Measurements from ENCODE around the gene GIMAP5. TPM values are rescaled to one million over a fixed set of nuclear protein-coding genes. Genes with fewer than 3 reads are reported as not detected.

The GIMAP5 gene
- 242 and 253 TPM in 2 replicates for total RNA-seq

- intact Hi-C loops (cut with micrococcal nuclease) = loop anchor here (1.0 to 2.0 kb wide), 8 partner anchors 18 to 287 kb away; partner anchors contain the start of genes GIMAP1, GIMAP7 and GIMAP8
Observed at GRCh38 chr7:150737265-150738055, at the start of gene GIMAP5. Gene GIMAP5 (plus strand): TSS chr7:150737418. CDS start chr7:150740885, 3,467 bp downstream.

- intact Hi-C loops (cut with micrococcal nuclease) = no loop called here
Observed at GRCh38 chr7:150688630-150689029, 48.6 kb upstream of the GIMAP5 start.

- intact Hi-C loops (cut with micrococcal nuclease) = no loop called here
Observed at GRCh38 chr7:150695654-150696053, 41.6 kb upstream of the GIMAP5 start.

GRCh38 chr7:150703209-150703608 lies 34.0 kb upstream of the GIMAP5 start:
- intact Hi-C loops (cut with micrococcal nuclease) = no loop called here

- intact Hi-C loops (cut with micrococcal nuclease) = no loop called here
Observed at GRCh38 chr7:150715293-150715692, 21.9 kb upstream of the GIMAP5 start.

GRCh38 chr7:150715738-150716137 lies 21.5 kb upstream of the GIMAP5 start:
- intact Hi-C loops (cut with micrococcal nuclease) = loop anchor here (1.0 to 2.0 kb wide), 9 partner anchors 17 to 267 kb away; partner anchors contain the start of genes GIMAP5 and GIMAP7

GRCh38 chr7:150716368-150716767 lies 20.9 kb upstream of the GIMAP5 start, which contains the start of gene GIMAP1:
Gene GIMAP1 (plus strand): TSS chr7:150716613. CDS start chr7:150719048, 2,435 bp downstream.
- intact Hi-C loops (cut with micrococcal nuclease) = loop anchor here (1.0 to 2.0 kb wide), 9 partner anchors 16 to 268 kb away; partner anchors contain the start of genes GIMAP5 and GIMAP7

GRCh38 chr7:150716939-150717338 lies 20.3 kb upstream of the GIMAP5 start:
- intact Hi-C loops (cut with micrococcal nuclease) = loop anchor here (1.0 to 2.0 kb wide), 9 partner anchors 16 to 269 kb away; partner anchors contain the start of genes GIMAP5 and GIMAP7

GRCh38 chr7:150717814-150718420 lies 19.3 kb upstream of the GIMAP5 start:
- intact Hi-C loops (cut with micrococcal nuclease) = loop anchor here (2.0 kb wide), 2 partner anchors 15 to 203 kb away; partner anchors contain the start of gene GIMAP7

- intact Hi-C loops (cut with micrococcal nuclease) = no loop called here
Observed at GRCh38 chr7:150719436-150719835, 17.8 kb upstream of the GIMAP5 start.

- intact Hi-C loops (cut with micrococcal nuclease) = no loop called here
Observed at GRCh38 chr7:150719960-150720891, 17.0 kb upstream of the GIMAP5 start.

GRCh38 chr7:150721970-150722373 lies 15.2 kb upstream of the GIMAP5 start:
- intact Hi-C loops (cut with micrococcal nuclease) = no loop called here

GRCh38 chr7:150722431-150722931 lies 14.7 kb upstream of the GIMAP5 start:
- intact Hi-C loops (cut with micrococcal nuclease) = no loop called here

GRCh38 chr7:150723467-150723866 lies 13.8 kb upstream of the GIMAP5 start:
- intact Hi-C loops (cut with micrococcal nuclease) = no loop called here

GRCh38 chr7:150727381-150727780 lies 9.8 kb upstream of the GIMAP5 start:
- intact Hi-C loops (cut with micrococcal nuclease) = no loop called here

- intact Hi-C loops (cut with micrococcal nuclease) = no loop called here
Observed at GRCh38 chr7:150728011-150728410, 9.2 kb upstream of the GIMAP5 start.

GRCh38 chr7:150728609-150729008 lies 8.6 kb upstream of the GIMAP5 start:
- intact Hi-C loops (cut with micrococcal nuclease) = no loop called here

GRCh38 chr7:150731916-150732315 lies 5.3 kb upstream of the GIMAP5 start:
- intact Hi-C loops (cut with micrococcal nuclease) = loop anchor here (1.0 to 2.0 kb wide), 4 partner anchors 8 to 410 kb away; partner anchors contain the start of gene GIMAP1

- intact Hi-C loops (cut with micrococcal nuclease) = loop anchor here (1.0 to 2.0 kb wide), 5 partner anchors 7 to 411 kb away; partner anchors contain the start of gene GIMAP1
Observed at GRCh38 chr7:150732786-150733481, 4.3 kb upstream of the GIMAP5 start.

Measured in T-helper 1 cell treated with Interleukin-12 subunit alpha and Interleukin-12 subunit beta and Interleukin-4 antibody, amounts not matched to agents 30 ng/mL and 1 ng/mL, for 36 hours (primary cell).